ENCODE data around the gene PTCH1.

GRCh38 chr9:95446259-95446658, 70.5 kb downstream of the PTCH1 start:
- TF ChIP-seq SMC3 (IDR thresholded peaks at IDR 0.05; ENCODE audit: low read depth, low read length) (no peak), GATA2 (CRISPR knock-in tag; IDR thresholded peaks at IDR 0.05) (no peak), TEAD4 (IDR thresholded peaks at IDR 0.05; ENCODE audit: borderline replicate concordance, insufficient read depth) (no peak)
